Liver (tissue), 9 donors: ENCODE measurements around the gene CUL1. TPM values are rescaled to one million over a fixed set of nuclear protein-coding genes. Genes with fewer than 3 reads are reported as not detected.

Experiments used
- DNase-seq: peaks from one replicate; pipeline ENCODE4 v3.0.0-alpha.2; 2017; ENCODE audit warnings: low spot score
- H3K27ac ChIP-seq, 2 donors: one replicate each; pipeline ENCODE4 v1.7.0; 2013; ENCODE audit warnings: inconsistent platforms in 2 of 2, low read length in 2 of 2, control low read depth in 1 of 2, low read depth in 1 of 2, mild to moderate bottlenecking in 1 of 2
- H3K27me3 ChIP-seq, 4 donors: one replicate each; pipeline versions ENCODE4 v1.6.1 to v1.7.0; 2013; ENCODE audit warnings: low read length in 3 of 4, inconsistent platforms in 1 of 4, mild to moderate bottlenecking in 1 of 4, moderate library complexity in 1 of 4; ENCODE audit not compliant: control insufficient read depth in 4 of 4, insufficient read depth in 4 of 4
- H3K36me3 ChIP-seq, 4 donors: one replicate each; pipeline versions ENCODE4 v1.6.1 to v1.7.0; 2013; ENCODE audit warnings: low read length in 3 of 4, mild to moderate bottlenecking in 3 of 4, low read depth in 1 of 4, moderate library complexity in 1 of 4; ENCODE audit not compliant: control insufficient read depth in 4 of 4, insufficient read depth in 3 of 4
- H3K4me1 ChIP-seq, 4 donors: one replicate each; pipeline versions ENCODE4 v1.6.1 to v1.7.0; 2013; ENCODE audit warnings: low read length in 3 of 4, mild to moderate bottlenecking in 3 of 4, moderate library complexity in 1 of 4; ENCODE audit not compliant: control insufficient read depth in 4 of 4, insufficient read depth in 4 of 4
- H3K4me3 ChIP-seq, 3 donors: one replicate each; pipeline versions ENCODE4 v1.6.1 to v1.7.0; 2013; ENCODE audit warnings: low read length in 3 of 3, control low read depth in 1 of 3, low read depth in 1 of 3, mild to moderate bottlenecking in 1 of 3
- H3K9ac ChIP-seq, 2 donors: one replicate each; pipeline ENCODE4 v1.7.0; 2013; ENCODE audit warnings: low read length in 2 of 2, mild to moderate bottlenecking in 2 of 2, moderate library complexity in 2 of 2, control low read depth in 1 of 2, low read depth in 1 of 2
- H3K9me3 ChIP-seq, 4 donors: one replicate each; pipeline versions ENCODE4 v1.6.1 to v1.7.0; 2013; ENCODE audit warnings: low read length in 3 of 4; ENCODE audit not compliant: control insufficient read depth in 4 of 4
- CTCF ChIP-seq: fragments of 150-350 bp; IDR thresholded peaks from 2 replicates; pipeline ENCODE4 v1.5.1; 2017; ENCODE audit warnings: improper control_type of control experiment, low read depth, low read length; ENCODE audit not compliant: missing input control
- EGR1 ChIP-seq, 2 donors: IDR thresholded peaks; 2 replicates each; pipeline ENCODE4 v1.6.1; 2016 to 2018; ENCODE audit warnings: antibody characterized with exemption in 2 of 2, low read depth in 2 of 2
- FOXA1 ChIP-seq: IDR thresholded peaks from 2 replicates; pipeline ENCODE4 v1.6.1; 2016; ENCODE audit warnings: antibody characterized with exemption
- FOXA2 ChIP-seq: IDR thresholded peaks from 2 replicates; pipeline ENCODE4 v1.6.1; 2016; ENCODE audit warnings: antibody characterized with exemption
- GABPA ChIP-seq, 2 donors: IDR thresholded peaks in 1 of 2; conservative IDR thresholded peaks in 1 of 2; 2 replicates each; pipeline ENCODE4 v1.6.1; 2016; ENCODE audit warnings: antibody characterized with exemption in 2 of 2, mild to moderate bottlenecking in 1 of 2, moderate library complexity in 1 of 2
- HNF4A ChIP-seq, 2 donors: conservative IDR thresholded peaks; 2 replicates each; pipeline ENCODE4 v1.6.1; 2016; ENCODE audit warnings: antibody characterized with exemption in 2 of 2, mild to moderate bottlenecking in 2 of 2
- HNF4G ChIP-seq: IDR thresholded peaks from 2 replicates; pipeline ENCODE4 v1.6.1; 2016; ENCODE audit warnings: antibody characterized with exemption
- JUND ChIP-seq, 2 donors: IDR thresholded peaks; 2 replicates each; pipeline ENCODE4 v1.6.1; 2016; ENCODE audit warnings: antibody characterized with exemption in 2 of 2
- MAX ChIP-seq: IDR thresholded peaks from 2 replicates; pipeline ENCODE4 v1.6.1; 2016; ENCODE audit warnings: antibody characterized with exemption
- NR2F2 ChIP-seq: IDR thresholded peaks from 2 replicates; pipeline ENCODE4 v1.6.1; 2016; ENCODE audit warnings: antibody characterized with exemption
- RAD21 ChIP-seq, 2 donors: IDR thresholded peaks; 2 replicates each; pipeline ENCODE4 v1.6.1; 2016; ENCODE audit warnings: antibody characterized with exemption in 2 of 2, mild to moderate bottlenecking in 2 of 2
- REST ChIP-seq: IDR thresholded peaks from 2 replicates; pipeline ENCODE4 v1.6.1; 2016; ENCODE audit warnings: antibody characterized with exemption, mild to moderate bottlenecking
- RXRA ChIP-seq, 2 donors: IDR thresholded peaks; 2 replicates each; pipeline ENCODE4 v1.6.1; 2017 to 2018; ENCODE audit warnings: antibody characterized with exemption in 2 of 2, mild to moderate bottlenecking in 1 of 2
- SP1 ChIP-seq: IDR thresholded peaks from 2 replicates; pipeline ENCODE4 v1.6.1; 2018; ENCODE audit warnings: antibody characterized with exemption, mild to moderate bottlenecking
- TAF1 ChIP-seq: conservative IDR thresholded peaks from 2 replicates; pipeline ENCODE4 v1.6.1; 2016; ENCODE audit warnings: antibody characterized with exemption, mild to moderate bottlenecking
- YY1 ChIP-seq: IDR thresholded peaks from 2 replicates; pipeline ENCODE4 v1.6.1; 2016; ENCODE audit warnings: antibody characterized with exemption, mild to moderate bottlenecking
- WGBS: extraction: QIAGEN DNeasy Blood & Tissue Kit; methylation state at CpG from one replicate; pipeline ENCODE4 v1.1.7; 2013; 5-methylcytosine and 5-hydroxymethylcytosine counted together
- polyA plus RNA-seq, 2 donors: library from polyadenylated mRNA; stranded (reverse) in 1 of 2; unstranded in 1 of 2; fragments of 200-250 nt in 1 of 2; fragments of >200 nt in 1 of 2; fragmentation: Nextera tagmentation in 1 of 2; extraction: Ambion mirVana in 1 of 2; gene quantifications; one replicate each; pipeline versions ENCODE4 v1.2.1 to v1.2.3, GENCODE V29; 2013 to 2015
- total RNA-seq, 2 donors: library from RNA; depleted of rRNA; stranded (reverse); fragments of >200 nt; gene quantifications; one replicate each; pipeline ENCODE4 v1.2.3, GENCODE V29; 2014
- TF ChIP-seq, protein P1 (sequence below): IDR thresholded peaks from 2 replicates; pipeline ENCODE4 v1.6.1; 2016; ENCODE audit warnings: antibody characterized with exemption
- TF ChIP-seq, protein P2 (sequence below): IDR thresholded peaks from 2 replicates; pipeline ENCODE4 v1.6.1; 2016; ENCODE audit warnings: antibody characterized with exemption
- donor health status: healthy.
- donor health status: healthy.
- donor health status: healthy.
- donor health status: healthy.
- donor health status: healthy.

Gene CUL1
- total and polyA plus RNA-seq, 4 donors, result 21.7 to 56.7 (median 26.7) TPM

DNA sequence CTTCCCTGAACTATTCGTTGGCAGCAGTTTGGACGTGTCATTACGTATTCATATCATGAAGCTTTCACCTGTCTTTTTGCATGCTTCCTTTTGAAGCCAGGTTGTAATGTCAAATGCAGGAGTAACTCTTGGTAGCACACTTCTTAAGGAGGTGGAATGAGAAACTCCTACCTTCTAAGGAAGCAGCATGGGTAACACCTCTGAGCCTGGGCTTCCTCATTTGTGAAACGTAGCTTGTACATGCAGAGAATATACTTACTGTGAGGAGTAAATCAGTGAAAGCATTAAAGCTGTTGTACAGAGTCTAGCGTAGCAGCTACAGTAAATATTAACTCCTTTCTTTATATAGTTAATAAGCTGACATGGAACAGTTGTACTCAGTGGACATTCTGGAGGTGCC lies 21.1 kb downstream of the CUL1 start:
- no peak overlapping the region for H3K4me3 ChIP-seq
- H3K27ac ChIP-seq, result no peak overlapping the region
- no peak for TF ChIP-seq REST
- no peak for TF ChIP-seq HNF4G
- no peak for TF ChIP-seq GABPA (IDR thresholded peaks at IDR 0.05 in 1 of 2, conservative IDR thresholded peaks at IDR 0.05 in 1 of 2)
- TF ChIP-seq, protein P1, sequence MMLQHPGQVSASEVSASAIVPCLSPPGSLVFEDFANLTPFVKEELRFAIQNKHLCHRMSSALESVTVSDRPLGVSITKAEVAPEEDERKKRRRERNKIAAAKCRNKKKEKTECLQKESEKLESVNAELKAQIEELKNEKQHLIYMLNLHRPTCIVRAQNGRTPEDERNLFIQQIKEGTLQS, result no peak
- no peak for TF ChIP-seq JUND (IDR thresholded peaks at IDR 0.05)
- no peak for TF ChIP-seq RAD21 (IDR thresholded peaks at IDR 0.05)
- TF ChIP-seq HNF4A (conservative IDR thresholded peaks at IDR 0.05), result no peak
- no peak for TF ChIP-seq FOXA1
- no peak for TF ChIP-seq RXRA (IDR thresholded peaks at IDR 0.05)
- TF ChIP-seq, protein P2, sequence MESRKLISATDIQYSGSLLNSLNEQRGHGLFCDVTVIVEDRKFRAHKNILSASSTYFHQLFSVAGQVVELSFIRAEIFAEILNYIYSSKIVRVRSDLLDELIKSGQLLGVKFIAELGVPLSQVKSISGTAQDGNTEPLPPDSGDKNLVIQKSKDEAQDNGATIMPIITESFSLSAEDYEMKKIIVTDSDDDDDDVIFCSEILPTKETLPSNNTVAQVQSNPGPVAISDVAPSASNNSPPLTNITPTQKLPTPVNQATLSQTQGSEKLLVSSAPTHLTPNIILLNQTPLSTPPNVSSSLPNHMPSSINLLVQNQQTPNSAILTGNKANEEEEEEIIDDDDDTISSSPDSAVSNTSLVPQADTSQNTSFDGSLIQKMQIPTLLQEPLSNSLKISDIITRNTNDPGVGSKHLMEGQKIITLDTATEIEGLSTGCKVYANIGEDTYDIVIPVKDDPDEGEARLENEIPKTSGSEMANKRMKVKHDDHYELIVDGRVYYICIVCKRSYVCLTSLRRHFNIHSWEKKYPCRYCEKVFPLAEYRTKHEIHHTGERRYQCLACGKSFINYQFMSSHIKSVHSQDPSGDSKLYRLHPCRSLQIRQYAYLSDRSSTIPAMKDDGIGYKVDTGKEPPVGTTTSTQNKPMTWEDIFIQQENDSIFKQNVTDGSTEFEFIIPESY, result no peak
- TF ChIP-seq MAX, result no peak
- TF ChIP-seq TAF1, result no peak
- TF ChIP-seq SP1, result no peak
- no peak for TF ChIP-seq EGR1 (IDR thresholded peaks at IDR 0.05; ENCODE audit: low read depth in 2 of 2)
- TF ChIP-seq CTCF, result no peak
- TF ChIP-seq FOXA2, result no peak
- no peak for TF ChIP-seq YY1
- DNase-seq, result no peak
- H3K4me1 ChIP-seq, result peaks cover 6 to 26% (median 9%) of the 10 kb centered on the region in 4 donors
- no peak overlapping the region for H3K9ac ChIP-seq
- H3K36me3 ChIP-seq, result no peaks in the 10 kb centered on the region
- H3K9me3 ChIP-seq, result no peaks in the 10 kb centered on the region
- no peaks in the 10 kb centered on the region for H3K27me3 ChIP-seq
- 80% methylated on average over 5 of the region's 5 CpGs for WGBS

DNA sequence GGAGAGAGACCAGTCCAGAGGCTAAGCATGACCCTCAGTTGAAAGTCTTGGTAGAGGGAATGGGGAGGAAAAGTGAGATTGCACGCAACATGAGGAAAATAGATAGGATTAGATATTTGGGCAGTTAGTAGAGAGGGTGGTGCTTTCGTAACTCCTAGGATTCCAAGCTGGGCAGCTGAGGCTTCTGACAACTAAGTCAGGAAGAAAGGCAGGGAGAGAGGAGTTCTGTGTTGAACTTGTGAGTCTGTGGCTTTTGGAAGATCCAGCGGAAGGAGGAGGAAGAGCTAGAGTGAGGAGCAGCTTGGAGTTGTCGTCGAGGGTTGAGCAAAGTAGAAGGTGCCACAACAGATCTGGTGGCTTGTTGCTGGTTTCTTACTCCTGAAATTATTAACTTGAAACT lies 21.8 kb downstream of the CUL1 start:
- Histone ChIP-seq H3K36me3 (no peaks in the 10 kb centered on the region), H3K9ac (no peak overlapping the region), H3K9me3 (no peaks in the 10 kb centered on the region), H3K27ac (no peak overlapping the region), H3K4me3 (no peak overlapping the region), H3K27me3 (no peaks in the 10 kb centered on the region), H3K4me1 (peaks cover 6 to 21% (median 10%) of the 10 kb centered on the region in 4 donors)
- WGBS, result 86% methylated on average over 5 of the region's 5 CpGs
- DNase-seq, result no peak
- TF ChIP-seq HNF4G (no peak), FOXA1 (no peak), JUND (IDR thresholded peaks at IDR 0.05) (no peak), SP1 (no peak), FOXA2 (no peak), TAF1 (no peak), NR2F2 (no peak), HNF4A (conservative IDR thresholded peaks at IDR 0.05) (no peak), GABPA (IDR thresholded peaks at IDR 0.05 in 1 of 2, conservative IDR thresholded peaks at IDR 0.05 in 1 of 2) (no peak), YY1 (no peak), CTCF (no peak)
- TF ChIP-seq, protein P1, result no peak
